Activated CD8-positive, alpha-beta memory T cell treated with anti-CD3 and anti-CD28 coated beads for 1 hour (primary cell): ENCODE data around the gene TMEM255B.
"Not testable (repeated sequence)": the region's sequence is repeated elsewhere in the genome, so short reads cannot be mapped to it uniquely, and the experiment has no call there.

Experiments
- DNase-seq, 2 donors: peaks; one replicate each; pipeline ENCODE4 v3.0.0-alpha.2; 2020; ENCODE audit warnings: low read depth in 1 of 2; ENCODE audit errors: extremely low read depth in 1 of 2

The TMEM255B gene

GRCh38 chr13:113758651-113759524 lies at the start of gene TMEM255B:
TSS of gene TMEM255B (plus strand) at chr13:113759226. CDS start at chr13:113759270, 44 bp downstream.
- DNase-seq: peak; percentile 42 to 57

- DNase-seq: no peak
These were observed 36.1 kb upstream of the TMEM255B start for GRCh38 chr13:113722921-113723320.

GRCh38 chr13:113723410-113724015 lies 35.5 kb upstream of the TMEM255B start:
- no peak for DNase-seq

GRCh38 chr13:113724016-113724758 lies 34.8 kb upstream of the TMEM255B start:
- no peak for DNase-seq

- DNase-seq: peak; percentile 70 to 72
These were observed 34.2 kb upstream of the TMEM255B start for GRCh38 chr13:113724780-113725315.

GRCh38 chr13:113725329-113726105 lies 33.5 kb upstream of the TMEM255B start:
- DNase-seq: peak; percentile 22 to 46

- DNase-seq: not testable (repeated sequence)
These were observed 32.8 kb upstream of the TMEM255B start for GRCh38 chr13:113726106-113726821.

GRCh38 chr13:113726961-113727411 lies 32.0 kb upstream of the TMEM255B start:
- no peak for DNase-seq

GRCh38 chr13:113728571-113729054 lies 30.4 kb upstream of the TMEM255B start:
- no peak for DNase-seq

- DNase-seq: no peak
These were observed 29.6 kb upstream of the TMEM255B start for GRCh38 chr13:113729187-113730019.

GRCh38 chr13:113730258-113730691 lies 28.8 kb upstream of the TMEM255B start:
- DNase-seq: no peak

GRCh38 chr13:113730831-113731191 lies 28.2 kb upstream of the TMEM255B start:
- DNase-seq: no peak

- no peak for DNase-seq
These were observed 27.5 kb upstream of the TMEM255B start for GRCh38 chr13:113731192-113732175.

GRCh38 chr13:113732176-113732960 lies 26.7 kb upstream of the TMEM255B start:
- no peak for DNase-seq

GRCh38 chr13:113732961-113733950 lies 25.8 kb upstream of the TMEM255B start:
- no peak for DNase-seq
